ENCODE results near the gene MVB12B.

Gene MVB12B

DNA sequence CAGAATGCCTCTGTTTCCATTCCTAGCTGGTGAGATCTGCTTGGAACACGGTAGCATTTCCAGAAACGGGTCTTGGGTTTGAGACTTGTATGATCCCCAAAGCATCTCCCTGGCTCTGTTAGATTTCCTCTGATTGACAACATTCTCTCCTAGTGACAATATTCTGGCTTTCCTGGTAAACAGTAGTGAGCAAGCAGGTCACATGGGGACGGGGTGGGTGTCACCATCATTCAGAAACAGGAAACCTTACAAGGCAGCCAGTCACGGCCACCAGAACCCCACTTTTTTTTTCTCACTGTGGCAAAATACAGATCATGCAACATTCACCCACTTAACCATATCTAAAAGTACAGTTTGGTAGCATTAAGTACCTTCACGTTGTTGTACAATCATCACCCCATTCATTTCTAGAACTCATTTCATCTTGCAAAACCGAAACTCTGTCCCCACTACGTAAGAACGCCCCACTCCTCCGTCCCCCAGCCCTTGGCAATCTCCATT lies 197.0 kb downstream of the MVB12B start:
- no peak overlapping the region for H3K23ac ChIP-seq (ENCODE audit: low read length)
- no peaks in the 10 kb centered on the region for H3K36me3 ChIP-seq (ENCODE audit: control insufficient read depth in 1 of 2, insufficient read depth in 2 of 2, low read length in 2 of 2)
- no peaks in the 10 kb centered on the region for H3K79me2 ChIP-seq (ENCODE audit: control insufficient read depth, insufficient read depth, low read length, poor library complexity)
- no peak overlapping the region for H4K8ac ChIP-seq (ENCODE audit: low read depth, low read length)
- no peak overlapping the region for H3K18ac ChIP-seq (ENCODE audit: low read length)
- H4K91ac ChIP-seq (ENCODE audit: low read depth, low read length) = no peak overlapping the region
- no peak overlapping the region for H3K27ac ChIP-seq (ENCODE audit: low read depth, low read length)
- no peak overlapping the region for H3K4me3 ChIP-seq (ENCODE audit: low read depth, low read length)
- H2BK5ac ChIP-seq (ENCODE audit: low read depth, low read length, poor library complexity) = no peak overlapping the region
- no peak overlapping the region for H3K4me2 ChIP-seq (ENCODE audit: low read length)
- no peak overlapping the region for H2BK12ac ChIP-seq (ENCODE audit: low read length)
- H3K79me1 ChIP-seq (ENCODE audit: low read length) = peaks cover 23% of the 10 kb centered on the region
- no peaks in the 10 kb centered on the region for H3K9me3 ChIP-seq (ENCODE audit: insufficient read depth, low read depth, low read length)
- no peak overlapping the region for H4K12ac ChIP-seq (ENCODE audit: low read depth, low read length)
- no peak overlapping the region for H2AK5ac ChIP-seq (ENCODE audit: low read length)
- H3K27me3 ChIP-seq (ENCODE audit: insufficient read depth, low read length) = no peaks in the 10 kb centered on the region
- H3K9ac ChIP-seq (ENCODE audit: low read length) = no peak overlapping the region
- WGBS (ENCODE audit: extremely low coverage, insufficient coverage, insufficient read length) = no CpG with 5 or more reads among the region's 9 CpGs
- no peak for DNase-seq
- no peak overlapping the region for H2BK120ac ChIP-seq (ENCODE audit: insufficient read depth, low read length, poor library complexity)
- no peak overlapping the region for H3K4ac ChIP-seq (ENCODE audit: low read depth, low read length)
- H2AFZ ChIP-seq (ENCODE audit: insufficient read depth, low read length, poor library complexity) = no peak overlapping the region
- H3K4me1 ChIP-seq (ENCODE audit: control insufficient read depth in 1 of 2, insufficient read depth in 2 of 2, low read length in 2 of 2) = peaks cover 26 to 28% of the 10 kb centered on the region in 2 experiments
- H3K14ac ChIP-seq (ENCODE audit: low read length) = no peak overlapping the region

DNA sequence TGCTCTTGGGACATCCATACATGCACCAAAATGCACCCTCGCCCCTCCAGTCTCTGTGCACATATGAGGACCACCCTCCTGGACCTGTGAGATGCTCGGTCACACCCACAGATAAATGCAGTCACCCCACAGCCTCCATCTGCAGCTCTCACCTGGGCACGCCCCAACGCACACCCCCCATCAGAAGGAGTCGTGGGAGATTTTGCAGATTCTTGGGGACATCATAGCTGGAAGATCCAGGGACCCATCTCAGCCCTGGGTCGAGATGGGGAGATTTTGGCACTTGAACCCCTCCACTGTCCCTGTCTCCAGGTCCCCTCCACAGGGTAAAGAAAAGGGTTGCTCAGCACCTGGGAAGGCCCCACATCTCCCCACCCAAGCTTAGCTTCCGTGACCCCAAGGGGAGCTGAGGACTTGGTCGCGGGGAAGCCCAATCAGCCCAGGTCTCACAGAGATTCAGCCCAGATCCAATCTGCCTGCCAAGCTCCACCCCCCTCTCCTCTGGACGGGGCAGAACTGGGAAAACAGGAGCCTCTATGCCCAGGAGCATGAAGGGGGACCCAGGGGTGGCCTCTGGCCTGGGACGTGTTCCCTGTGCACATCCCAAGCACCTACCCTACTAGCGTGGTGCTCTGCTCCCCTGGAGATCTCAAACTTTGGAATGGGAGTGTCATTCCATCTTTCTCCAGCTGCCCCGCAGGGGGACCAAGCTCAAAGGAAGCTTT lies 197.9 kb downstream of the MVB12B start:
- H3K9ac ChIP-seq (ENCODE audit: low read length) = no peak overlapping the region
- peaks cover 23% of the 10 kb centered on the region for H3K79me1 ChIP-seq (ENCODE audit: low read length)
- H4K12ac ChIP-seq (ENCODE audit: low read depth, low read length) = no peak overlapping the region
- peak overlapping the region; percentile 42 for H2BK12ac ChIP-seq (ENCODE audit: low read length)
- H2AFZ ChIP-seq (ENCODE audit: insufficient read depth, low read length, poor library complexity) = no peak overlapping the region
- no peak overlapping the region for H3K23ac ChIP-seq (ENCODE audit: low read length)
- H3K27me3 ChIP-seq (ENCODE audit: insufficient read depth, low read length) = no peaks in the 10 kb centered on the region
- H2BK5ac ChIP-seq (ENCODE audit: low read depth, low read length, poor library complexity) = no peak overlapping the region
- H3K4me1 ChIP-seq (ENCODE audit: control insufficient read depth in 1 of 2, insufficient read depth in 2 of 2, low read length in 2 of 2) = peaks cover 30 to 31% of the 10 kb centered on the region in 2 experiments
- H4K91ac ChIP-seq (ENCODE audit: low read depth, low read length) = peak overlapping the region; percentile 37
- WGBS (ENCODE audit: extremely low coverage, insufficient coverage, insufficient read length) = no CpG with 5 or more reads among the region's 13 CpGs
- H3K36me3 ChIP-seq (ENCODE audit: control insufficient read depth in 1 of 2, insufficient read depth in 2 of 2, low read length in 2 of 2) = no peaks in the 10 kb centered on the region
- H3K9me3 ChIP-seq (ENCODE audit: insufficient read depth, low read depth, low read length) = no peaks in the 10 kb centered on the region
- H3K4ac ChIP-seq (ENCODE audit: low read depth, low read length) = no peak overlapping the region
- H2BK120ac ChIP-seq (ENCODE audit: insufficient read depth, low read length, poor library complexity) = no peak overlapping the region
- no peak for DNase-seq
- no peak overlapping the region for H4K8ac ChIP-seq (ENCODE audit: low read depth, low read length)
- H3K18ac ChIP-seq (ENCODE audit: low read length) = no peak overlapping the region
- no peak overlapping the region for H3K4me3 ChIP-seq (ENCODE audit: low read depth, low read length)
- H3K14ac ChIP-seq (ENCODE audit: low read length) = no peak overlapping the region
- H3K4me2 ChIP-seq (ENCODE audit: low read length) = no peak overlapping the region
- H2AK5ac ChIP-seq (ENCODE audit: low read length) = peak overlapping the region; percentile 20
- H3K27ac ChIP-seq (ENCODE audit: low read depth, low read length) = no peak overlapping the region
- H3K79me2 ChIP-seq (ENCODE audit: control insufficient read depth, insufficient read depth, low read length, poor library complexity) = no peaks in the 10 kb centered on the region

DNA sequence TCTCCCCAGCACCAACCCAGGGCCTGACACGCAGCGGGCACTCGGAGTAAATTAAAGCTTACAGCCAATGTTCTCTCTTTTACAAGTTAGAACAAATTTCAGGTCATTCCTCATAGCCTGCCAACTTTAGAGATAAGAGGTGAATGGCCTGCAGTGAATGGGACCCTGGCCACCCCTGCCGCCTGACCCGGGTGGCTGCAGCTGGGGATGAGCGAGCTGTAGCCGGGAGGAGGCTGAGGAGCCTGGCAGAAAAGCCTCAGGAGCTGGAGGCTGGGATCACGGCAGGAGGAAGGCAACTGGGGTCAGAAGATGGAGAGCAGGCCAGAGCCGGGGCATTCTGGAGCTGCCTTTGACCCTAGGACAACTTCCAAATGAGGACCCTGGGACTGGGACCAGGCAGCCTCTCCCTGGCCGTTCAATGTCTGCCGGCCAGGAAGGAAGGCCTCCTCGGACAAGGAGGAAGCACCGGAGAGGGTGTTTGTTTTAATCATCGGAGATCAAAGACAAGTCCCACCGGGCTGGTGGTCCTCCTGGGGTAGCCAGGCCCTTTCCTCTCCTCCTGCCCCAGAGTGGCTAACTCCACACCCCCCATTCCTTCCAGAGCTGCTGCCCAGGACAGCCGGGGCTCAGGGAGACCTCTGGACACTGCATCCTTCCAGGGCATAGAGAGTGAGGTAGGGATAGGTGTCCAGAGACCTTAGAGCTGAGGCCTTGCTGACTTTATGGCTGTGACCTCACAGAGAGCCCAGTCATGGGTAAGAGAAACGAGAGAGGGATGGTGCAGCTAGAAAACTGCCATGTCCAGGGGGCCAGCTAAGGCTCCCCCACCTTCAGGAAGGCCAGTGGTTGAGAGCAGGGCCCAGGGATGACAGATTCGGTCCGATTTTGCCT lies 199.8 kb downstream of the MVB12B start:
- Histone ChIP-seq H4K12ac (ENCODE audit: low read depth, low read length) (peak overlapping the region; percentile 55), H3K4me2 (ENCODE audit: low read length) (no peak overlapping the region), H2BK12ac (ENCODE audit: low read length) (peak overlapping the region; percentile 94), H2BK120ac (ENCODE audit: insufficient read depth, low read length, poor library complexity) (peak overlapping the region; percentile 83), H3K4me1 (ENCODE audit: control insufficient read depth in 1 of 2, insufficient read depth in 2 of 2, low read length in 2 of 2) (peaks cover 35 to 36% of the 10 kb centered on the region in 2 experiments), H4K91ac (ENCODE audit: low read depth, low read length) (peak overlapping the region; percentile 94), H3K9ac (ENCODE audit: low read length) (no peak overlapping the region), H3K23ac (ENCODE audit: low read length) (no peak overlapping the region), H4K8ac (ENCODE audit: low read depth, low read length) (peak overlapping the region; percentile 23), H2AFZ (ENCODE audit: insufficient read depth, low read length, poor library complexity) (no peak overlapping the region), H2BK5ac (ENCODE audit: low read depth, low read length, poor library complexity) (peak overlapping the region; percentile 53), H3K4ac (ENCODE audit: low read depth, low read length) (peak overlapping the region; percentile 37), H3K18ac (ENCODE audit: low read length) (peak overlapping the region; percentile 79), H3K27me3 (ENCODE audit: insufficient read depth, low read length) (no peaks in the 10 kb centered on the region), H3K4me3 (ENCODE audit: low read depth, low read length) (no peak overlapping the region), H3K79me2 (ENCODE audit: control insufficient read depth, insufficient read depth, low read length, poor library complexity) (no peaks in the 10 kb centered on the region), H3K79me1 (ENCODE audit: low read length) (peaks cover 29% of the 10 kb centered on the region), H3K9me3 (ENCODE audit: insufficient read depth, low read depth, low read length) (no peaks in the 10 kb centered on the region), H2AK5ac (ENCODE audit: low read length) (peak overlapping the region; percentile 96), H3K14ac (ENCODE audit: low read length) (peak overlapping the region; percentile 76), H3K27ac (ENCODE audit: low read depth, low read length) (no peak overlapping the region), H3K36me3 (ENCODE audit: control insufficient read depth in 1 of 2, insufficient read depth in 2 of 2, low read length in 2 of 2) (no peaks in the 10 kb centered on the region)
- no CpG with 5 or more reads among the region's 19 CpGs for WGBS (ENCODE audit: extremely low coverage, insufficient coverage, insufficient read length)
- DNase-seq = no peak

DNA sequence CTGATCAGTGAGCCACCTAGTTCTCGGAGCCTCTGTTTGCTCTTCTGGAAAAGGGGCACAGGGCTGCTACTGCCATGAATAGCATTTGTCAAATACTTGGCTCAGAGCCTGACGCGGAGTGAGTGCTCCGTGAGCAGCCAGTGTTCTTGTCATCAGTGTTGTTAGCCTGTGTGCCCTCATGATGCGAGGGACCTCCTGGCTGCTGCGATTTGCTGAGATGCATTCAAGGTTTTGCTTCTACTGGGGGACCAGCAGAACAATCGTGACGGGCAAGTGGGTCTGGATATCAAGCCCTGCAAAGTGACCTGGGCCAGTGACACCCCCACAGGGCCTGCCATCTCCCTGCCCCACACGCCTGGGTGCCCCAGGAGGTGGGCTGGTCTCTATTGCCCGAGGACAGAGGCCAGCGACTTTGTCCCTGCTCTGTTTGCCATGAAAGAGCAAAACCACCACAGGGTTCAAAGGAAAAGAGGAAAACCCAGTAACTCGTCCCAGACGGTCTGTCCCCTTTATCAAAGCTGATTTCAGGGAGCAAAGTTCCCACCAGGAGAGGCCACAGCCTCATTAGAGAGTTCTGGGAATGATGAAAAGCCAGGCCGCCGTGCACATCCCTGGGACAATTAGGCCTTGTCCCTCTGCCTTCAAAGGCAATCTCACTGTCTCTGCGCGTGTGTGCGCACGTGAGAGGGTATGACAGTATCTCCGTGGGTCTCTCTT lies 200.6 kb downstream of the MVB12B start:
- WGBS (ENCODE audit: extremely low coverage, insufficient coverage, insufficient read length) = no CpG with 5 or more reads among the region's 20 CpGs
- Histone ChIP-seq H3K9me3 (ENCODE audit: insufficient read depth, low read depth, low read length) (no peaks in the 10 kb centered on the region), H2AK5ac (ENCODE audit: low read length) (peak overlapping the region; percentile 44), H2BK5ac (ENCODE audit: low read depth, low read length, poor library complexity) (peak overlapping the region; percentile 80), H3K18ac (ENCODE audit: low read length) (peak overlapping the region; percentile 73), H3K36me3 (ENCODE audit: control insufficient read depth in 1 of 2, insufficient read depth in 2 of 2, low read length in 2 of 2) (no peaks in the 10 kb centered on the region), H3K27ac (ENCODE audit: low read depth, low read length) (peak overlapping the region; percentile 89), H3K4ac (ENCODE audit: low read depth, low read length) (peak overlapping the region; percentile 58), H2AFZ (ENCODE audit: insufficient read depth, low read length, poor library complexity) (no peak overlapping the region), H2BK120ac (ENCODE audit: insufficient read depth, low read length, poor library complexity) (peak overlapping the region; percentile 83), H3K79me2 (ENCODE audit: control insufficient read depth, insufficient read depth, low read length, poor library complexity) (peaks cover 2% of the 10 kb centered on the region), H3K4me2 (ENCODE audit: low read length) (no peak overlapping the region), H4K8ac (ENCODE audit: low read depth, low read length) (peak overlapping the region; percentile 23), H3K79me1 (ENCODE audit: low read length) (peaks cover 35% of the 10 kb centered on the region), H3K27me3 (ENCODE audit: insufficient read depth, low read length) (no peaks in the 10 kb centered on the region), H3K4me3 (ENCODE audit: low read depth, low read length) (no peak overlapping the region), H2BK12ac (ENCODE audit: low read length) (peak overlapping the region; percentile 94), H3K9ac (ENCODE audit: low read length) (no peak overlapping the region), H3K14ac (ENCODE audit: low read length) (peak overlapping the region; percentile 76), H3K23ac (ENCODE audit: low read length) (no peak overlapping the region), H4K12ac (ENCODE audit: low read depth, low read length) (no peak overlapping the region), H3K4me1 (ENCODE audit: control insufficient read depth in 1 of 2, insufficient read depth in 2 of 2, low read length in 2 of 2) (peaks cover 43 to 44% of the 10 kb centered on the region in 2 experiments), H4K91ac (ENCODE audit: low read depth, low read length) (peak overlapping the region; percentile 94)
- no peak for DNase-seq
